Gastrocnemius medialis (tissue), 4 donors: ENCODE data around the gene KIAA1217. TPM values are rescaled to one million over a fixed set of nuclear protein-coding genes. Genes with fewer than 3 reads are reported as not detected.

Experiments used
- ATAC-seq, 2 donors: fragments of 150-250 bp; one replicate each; pipeline ENCODE4 v1.9.1; 2016
- DNase-seq, 2 donors: peaks; one replicate each; pipeline ENCODE4 v3.0.0-alpha.2; 2019
- H3K27ac ChIP-seq, 4 donors: fragments of 200-600 bp; sonication (generic); 1 replicate in 1 of 4; 2 replicates in 3 of 4; pipeline ENCODE4 v1.5.1; 2016 to 2018; ENCODE audit warnings: mild to moderate bottlenecking in 2 of 4, moderate library complexity in 1 of 4
- H3K27me3 ChIP-seq, 3 donors: fragments of 200-600 bp; sonication (generic) in 2 of 3; 1 replicate in 1 of 3; 2 replicates in 2 of 3; pipeline versions ENCODE4 v1.5.1 to v1.6.0; 2016 to 2019; ENCODE audit warnings: mild to moderate bottlenecking in 1 of 3, moderate library complexity in 1 of 3
- H3K36me3 ChIP-seq, 2 donors: fragments of 200-600 bp; sonication (generic) in 1 of 2; one replicate each; pipeline ENCODE4 v1.5.1; 2017 to 2018
- H3K4me1 ChIP-seq, 2 donors: fragments of 200-600 bp; sonication (generic) in 1 of 2; one replicate each; pipeline ENCODE4 v1.5.1; 2016 to 2017; ENCODE audit warnings: mild to moderate bottlenecking in 2 of 2
- H3K4me3 ChIP-seq, 4 donors: fragments of 200-600 bp; sonication (generic) in 3 of 4; 1 replicate in 1 of 4; 2 replicates in 3 of 4; pipeline ENCODE4 v1.5.1; 2016 to 2019; ENCODE audit warnings: mild to moderate bottlenecking in 2 of 4
- H3K9me3 ChIP-seq, 3 donors: fragments of 200-600 bp; sonication (generic) in 2 of 3; 1 replicate in 1 of 3; 2 replicates in 2 of 3; pipeline ENCODE4 v1.5.1; 2016 to 2019
- POLR2A ChIP-seq, 2 donors: fragments of 450-650 bp; IDR thresholded peaks; one replicate each; pipeline ENCODE4 v1.6.1; 2017; ENCODE audit warnings: antibody characterized with exemption in 2 of 2, mild to moderate bottlenecking in 2 of 2, moderate library complexity in 2 of 2
- in situ Hi-C, 4 donors: fragments of 200-750 bp; cut with MboI; loops; one replicate each; pipeline versions ENCODE4 v1.15.0 to v1.8.0; 2017; ENCODE audit warnings: low sequenced_read_pairs in 4 of 4
- intact Hi-C: fragments of 100-400 bp; cut with DNase I; formaldehyde crosslinking; loops from one replicate; pipeline ENCODE4 v1.15.1; 2023; ENCODE audit warnings: low total_unique reads
- total RNA-seq, 4 donors: library from RNA; depleted of rRNA; stranded (reverse); fragments of >200 nt; gene quantifications; one replicate each; pipeline versions ENCODE4 v1.1.0 to v1.2.3, GENCODE V29; 2016
- TF ChIP-seq, protein P1 (sequence below), 5 experiments: fragments of 450-650 bp in 3 of 5; fragments of 200-600 bp in 2 of 5; sonication (generic) in 2 of 5; IDR thresholded peaks in 4 of 5; conservative IDR thresholded peaks in 1 of 5; 1 replicate in 4 of 5; 2 replicates in 1 of 5; pipeline ENCODE4 v1.5.1; 2016 to 2019; ENCODE audit warnings: antibody characterized with exemption in 5 of 5, mild to moderate bottlenecking in 3 of 5, moderate library complexity in 3 of 5

The KIAA1217 gene
- total RNA-seq, 4 donors from 2014 or later = 152 to 266 (median 155) TPM

GRCh38 chr10:24451325-24451820 is 242.4 kb downstream of the KIAA1217 start:
- in situ Hi-C loops = no loop called here
- TF ChIP-seq POLR2A (IDR thresholded peaks at IDR 0.05) = peak; percentile 60 to 73
- TF ChIP-seq, protein P1, sequence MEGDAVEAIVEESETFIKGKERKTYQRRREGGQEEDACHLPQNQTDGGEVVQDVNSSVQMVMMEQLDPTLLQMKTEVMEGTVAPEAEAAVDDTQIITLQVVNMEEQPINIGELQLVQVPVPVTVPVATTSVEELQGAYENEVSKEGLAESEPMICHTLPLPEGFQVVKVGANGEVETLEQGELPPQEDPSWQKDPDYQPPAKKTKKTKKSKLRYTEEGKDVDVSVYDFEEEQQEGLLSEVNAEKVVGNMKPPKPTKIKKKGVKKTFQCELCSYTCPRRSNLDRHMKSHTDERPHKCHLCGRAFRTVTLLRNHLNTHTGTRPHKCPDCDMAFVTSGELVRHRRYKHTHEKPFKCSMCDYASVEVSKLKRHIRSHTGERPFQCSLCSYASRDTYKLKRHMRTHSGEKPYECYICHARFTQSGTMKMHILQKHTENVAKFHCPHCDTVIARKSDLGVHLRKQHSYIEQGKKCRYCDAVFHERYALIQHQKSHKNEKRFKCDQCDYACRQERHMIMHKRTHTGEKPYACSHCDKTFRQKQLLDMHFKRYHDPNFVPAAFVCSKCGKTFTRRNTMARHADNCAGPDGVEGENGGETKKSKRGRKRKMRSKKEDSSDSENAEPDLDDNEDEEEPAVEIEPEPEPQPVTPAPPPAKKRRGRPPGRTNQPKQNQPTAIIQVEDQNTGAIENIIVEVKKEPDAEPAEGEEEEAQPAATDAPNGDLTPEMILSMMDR (IDR thresholded peaks at IDR 0.05 in 4 of 5, conservative IDR thresholded peaks at IDR 0.05 in 1 of 5) = no peak
- peaks cover 62 to 66% of the 10 kb centered on the region in 2 donors for H3K4me1 ChIP-seq
- H3K27me3 ChIP-seq = no peaks in the 10 kb centered on the region
- intact Hi-C loops = no loop called here
- DNase-seq (no peak), ATAC-seq (peak; percentile 39 to 40)
- H3K27ac ChIP-seq = peak overlapping the region; percentile 76 to 90 (median 84)
- no peaks in the 10 kb centered on the region for H3K36me3 ChIP-seq
- H3K9me3 ChIP-seq = no peaks in the 10 kb centered on the region
- H3K4me3 ChIP-seq = peak overlapping the region; percentile 26 to 60 (median 53)

DNA sequence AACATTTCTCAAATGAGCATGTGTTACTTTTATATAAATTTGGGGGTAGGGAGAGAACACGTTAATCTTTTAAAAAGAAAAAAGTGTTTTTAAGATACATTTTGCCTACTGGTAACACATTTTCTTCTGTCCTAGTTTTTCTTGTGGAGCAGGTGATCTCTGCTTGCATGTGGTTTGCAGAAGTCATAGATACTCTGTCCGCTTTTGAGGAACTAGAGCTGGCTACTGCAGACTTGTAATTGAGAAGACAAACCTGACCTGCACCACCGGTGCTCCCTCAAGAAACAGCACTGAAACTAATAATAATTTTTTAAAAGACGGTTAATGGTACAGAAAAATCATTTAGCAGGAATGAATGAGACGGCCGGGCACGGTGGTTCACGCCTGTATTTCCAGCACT is 243.1 kb downstream of the KIAA1217 start:
- ATAC-seq (peak; percentile 76 to 77), DNase-seq (peak in 1 of 2 donors; percentile 47)
- in situ Hi-C loops = no loop called here
- H3K27ac ChIP-seq = peak overlapping the region; percentile 76 to 90 (median 84)
- intact Hi-C loops = no loop called here
- no peaks in the 10 kb centered on the region for H3K27me3 ChIP-seq
- H3K9me3 ChIP-seq = no peaks in the 10 kb centered on the region
- TF ChIP-seq POLR2A (IDR thresholded peaks at IDR 0.05) = no peak
- TF ChIP-seq, protein P1 (IDR thresholded peaks at IDR 0.05 in 4 of 5, conservative IDR thresholded peaks at IDR 0.05 in 1 of 5) = no peak
- no peaks in the 10 kb centered on the region for H3K36me3 ChIP-seq
- peaks cover 62 to 70% of the 10 kb centered on the region in 2 donors for H3K4me1 ChIP-seq
- peak overlapping the region; percentile 26 to 60 (median 40) for H3K4me3 ChIP-seq

DNA sequence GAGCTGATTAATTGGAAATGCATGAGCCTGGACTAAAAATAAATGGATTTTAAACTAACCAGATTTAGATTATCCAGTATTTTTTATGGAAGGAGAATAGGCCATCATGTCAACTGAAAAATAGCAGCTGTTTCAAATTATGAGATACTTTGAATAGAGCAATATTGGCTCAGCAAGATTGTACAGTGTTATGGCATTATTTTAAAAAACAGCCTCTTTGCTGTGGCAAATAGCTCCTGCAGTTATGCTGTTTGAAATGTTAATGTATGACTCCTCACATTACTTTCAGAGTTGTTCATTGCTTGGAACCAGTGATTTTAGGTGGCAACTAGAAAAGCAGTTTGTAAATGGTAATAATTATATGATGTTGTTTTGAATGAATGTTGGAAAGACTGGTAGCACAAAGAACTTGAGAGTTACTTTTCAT is 244.5 kb downstream of the KIAA1217 start:
- H3K36me3 ChIP-seq = no peaks in the 10 kb centered on the region

GRCh38 chr10:24453973-24454372 is 245.0 kb downstream of the KIAA1217 start:
- Histone ChIP-seq H3K9me3 (no peaks in the 10 kb centered on the region), H3K27ac (peak overlapping the region; percentile 76 to 90 (median 84)), H3K27me3 (no peaks in the 10 kb centered on the region), H3K4me1 (peaks cover 67 to 79% of the 10 kb centered on the region in 2 donors), H3K4me3 (peak overlapping the region in 1 of 4 donors; percentile 60), H3K36me3 (no peaks in the 10 kb centered on the region)
- intact Hi-C loops (no loop called here), in situ Hi-C loops (no loop called here)
- TF ChIP-seq POLR2A (IDR thresholded peaks at IDR 0.05) = no peak
- TF ChIP-seq, protein P1 (IDR thresholded peaks at IDR 0.05 in 4 of 5, conservative IDR thresholded peaks at IDR 0.05 in 1 of 5) = no peak
- DNase-seq (no peak), ATAC-seq (no peak)

More for the DNA sequence above, 244.5 kb downstream of the KIAA1217 start:
- TF ChIP-seq, protein P1 (IDR thresholded peaks at IDR 0.05 in 4 of 5, conservative IDR thresholded peaks at IDR 0.05 in 1 of 5) = no peak
- no peak for TF ChIP-seq POLR2A (IDR thresholded peaks at IDR 0.05)
- intact Hi-C loops = no loop called here
- peaks cover 67 to 79% of the 10 kb centered on the region in 2 donors for H3K4me1 ChIP-seq
- no peaks in the 10 kb centered on the region for H3K27me3 ChIP-seq
- H3K27ac ChIP-seq = peak overlapping the region; percentile 76 to 90 (median 84)
- ATAC-seq (no peak), DNase-seq (no peak)
- H3K4me3 ChIP-seq = peak overlapping the region in 1 of 4 donors; percentile 60
- in situ Hi-C loops = no loop called here
- no peaks in the 10 kb centered on the region for H3K9me3 ChIP-seq
